Esophagus squamous epithelium (tissue), 4 donors: Measurements from ENCODE around the gene DTX1.

Experiments used
- POLR2A ChIP-seq, 4 donors: fragments of 450-650 bp; IDR thresholded peaks; one replicate each; pipeline ENCODE4 v1.6.1; 2017; ENCODE audit warnings: antibody characterized with exemption in 4 of 4, mild to moderate bottlenecking in 4 of 4, moderate library complexity in 3 of 4
- TF ChIP-seq, protein P1 (sequence below), 6 experiments: fragments of 450-650 bp in 4 of 6; fragments of 200-600 bp in 2 of 6; sonication (generic) in 2 of 6; IDR thresholded peaks; one replicate each; pipeline ENCODE4 v1.5.1; 2016 to 2019; ENCODE audit warnings: antibody characterized with exemption in 6 of 6, mild to moderate bottlenecking in 4 of 6, moderate library complexity in 4 of 6

- TF ChIP-seq, protein P1, sequence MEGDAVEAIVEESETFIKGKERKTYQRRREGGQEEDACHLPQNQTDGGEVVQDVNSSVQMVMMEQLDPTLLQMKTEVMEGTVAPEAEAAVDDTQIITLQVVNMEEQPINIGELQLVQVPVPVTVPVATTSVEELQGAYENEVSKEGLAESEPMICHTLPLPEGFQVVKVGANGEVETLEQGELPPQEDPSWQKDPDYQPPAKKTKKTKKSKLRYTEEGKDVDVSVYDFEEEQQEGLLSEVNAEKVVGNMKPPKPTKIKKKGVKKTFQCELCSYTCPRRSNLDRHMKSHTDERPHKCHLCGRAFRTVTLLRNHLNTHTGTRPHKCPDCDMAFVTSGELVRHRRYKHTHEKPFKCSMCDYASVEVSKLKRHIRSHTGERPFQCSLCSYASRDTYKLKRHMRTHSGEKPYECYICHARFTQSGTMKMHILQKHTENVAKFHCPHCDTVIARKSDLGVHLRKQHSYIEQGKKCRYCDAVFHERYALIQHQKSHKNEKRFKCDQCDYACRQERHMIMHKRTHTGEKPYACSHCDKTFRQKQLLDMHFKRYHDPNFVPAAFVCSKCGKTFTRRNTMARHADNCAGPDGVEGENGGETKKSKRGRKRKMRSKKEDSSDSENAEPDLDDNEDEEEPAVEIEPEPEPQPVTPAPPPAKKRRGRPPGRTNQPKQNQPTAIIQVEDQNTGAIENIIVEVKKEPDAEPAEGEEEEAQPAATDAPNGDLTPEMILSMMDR (IDR thresholded peaks at IDR 0.05) = no peak
- no peak for TF ChIP-seq POLR2A (IDR thresholded peaks at IDR 0.05)
Observed at GRCh38 chr12:113143959-113144358, 87.4 kb downstream of the DTX1 start.
